CD4-positive, alpha-beta T cell treated with Interleukin-17A for 1 hour (primary cell): ENCODE measurements around the gene STAMBP.

ENCODE experiments used
- DNase-seq: peaks from one replicate; pipeline ENCODE4 v3.0.0-alpha.2; 2020

The STAMBP gene

DNA sequence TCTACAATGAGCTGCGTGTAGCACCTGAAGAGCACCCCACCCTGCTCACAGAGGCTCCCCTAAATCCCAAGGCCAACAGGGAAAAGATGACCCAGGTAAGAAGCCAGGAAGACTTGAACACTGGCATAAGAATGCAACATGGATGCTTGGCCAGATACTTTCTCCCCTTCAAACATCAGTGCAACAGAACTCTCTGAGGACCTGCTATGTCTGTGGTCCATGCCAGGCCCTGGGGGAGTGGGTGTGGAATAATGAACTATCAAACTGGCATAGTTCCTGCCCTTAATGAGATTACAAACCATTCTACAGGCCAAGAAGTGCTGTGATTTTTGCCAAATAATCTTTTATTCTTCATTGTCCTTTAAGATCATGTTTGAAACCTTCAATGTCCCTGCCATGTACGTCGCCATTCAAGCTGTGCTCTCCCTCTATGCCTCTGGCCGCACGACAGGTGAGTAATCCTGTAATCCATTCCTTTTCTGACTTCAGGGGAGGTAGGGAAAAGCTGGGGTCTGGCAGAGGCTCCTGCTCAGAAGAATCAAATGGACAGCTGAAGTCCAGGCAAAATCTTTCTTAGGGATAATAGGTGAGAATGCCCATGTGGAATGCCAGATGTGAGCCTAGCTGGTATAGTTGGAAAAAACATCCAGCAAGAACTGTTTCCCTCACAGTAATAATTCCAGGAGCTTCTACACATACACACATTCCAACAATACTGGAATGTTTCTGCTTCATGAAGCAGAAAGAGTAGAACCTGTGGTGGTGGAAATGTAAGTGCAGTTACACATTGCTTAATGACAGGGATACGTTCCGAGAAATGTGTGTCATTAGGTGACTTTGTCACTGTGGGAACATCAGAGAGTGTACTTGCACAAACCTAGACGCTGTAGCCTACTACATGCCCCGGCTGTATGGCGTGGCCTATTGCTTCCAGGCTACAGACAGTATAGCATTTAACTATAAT, 80.2 kb downstream of the STAMBP start:
- no peak for DNase-seq

DNA sequence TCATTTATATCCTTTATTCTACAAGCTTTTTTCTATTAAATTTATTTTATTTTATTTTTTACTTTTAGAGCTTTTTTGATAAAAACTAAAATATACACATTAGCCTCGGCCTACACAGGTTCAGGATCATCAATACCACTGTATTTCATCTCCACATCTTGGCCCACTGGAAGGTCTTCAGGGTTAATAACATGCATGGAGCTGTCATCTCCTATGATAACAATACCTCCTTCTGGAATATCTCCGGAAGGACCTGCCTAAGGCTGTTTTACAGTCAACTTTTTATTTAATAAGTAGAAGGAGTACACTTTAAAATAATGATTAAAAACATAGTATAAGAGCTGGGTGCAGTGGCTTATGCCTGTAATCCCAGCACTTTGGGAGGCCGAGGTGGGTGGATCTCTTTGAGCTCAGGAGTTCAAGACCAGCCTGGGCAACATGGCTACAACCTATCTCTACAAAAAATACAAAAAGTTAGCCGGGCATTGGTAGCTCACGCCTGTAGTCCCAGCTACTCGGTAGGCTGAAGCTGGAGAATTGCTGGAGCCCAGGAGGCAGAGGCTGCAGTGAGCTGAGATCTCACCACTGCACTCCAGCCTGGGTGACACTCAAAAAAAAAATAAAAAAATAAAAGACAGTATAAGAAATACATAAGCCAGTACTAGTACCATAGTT, 82.2 kb downstream of the STAMBP start:
- no peak for DNase-seq

DNA sequence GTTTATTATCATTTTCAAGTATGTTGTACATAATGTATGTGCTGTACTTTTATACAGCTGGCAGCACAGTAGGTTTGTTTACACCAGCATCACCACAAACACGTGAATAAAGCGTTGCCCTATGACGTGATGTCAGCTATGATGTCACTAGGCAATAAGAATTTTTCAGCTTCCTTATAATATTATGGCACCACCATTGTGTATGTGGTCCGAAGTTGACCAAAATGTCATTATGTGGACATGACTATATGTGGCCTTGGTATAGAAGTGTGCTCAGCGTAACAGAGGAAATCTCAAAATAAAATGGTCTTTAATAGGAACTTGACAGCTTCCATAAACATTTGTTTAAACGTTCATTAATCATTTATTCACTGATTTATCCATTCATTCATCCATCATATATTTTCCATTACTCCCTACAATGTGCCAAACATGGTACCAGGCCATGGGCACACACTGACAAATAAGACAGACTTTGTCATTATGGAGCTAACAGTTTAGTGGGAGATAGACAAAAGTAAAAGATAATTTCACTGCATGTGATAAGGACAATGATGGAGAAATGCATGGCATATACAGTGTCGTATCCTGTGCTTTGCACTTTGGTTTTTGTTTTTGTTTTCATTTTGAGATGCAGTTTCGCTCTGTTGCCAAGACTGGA, 82.9 kb downstream of the STAMBP start:
- DNase-seq = no peak

DNA sequence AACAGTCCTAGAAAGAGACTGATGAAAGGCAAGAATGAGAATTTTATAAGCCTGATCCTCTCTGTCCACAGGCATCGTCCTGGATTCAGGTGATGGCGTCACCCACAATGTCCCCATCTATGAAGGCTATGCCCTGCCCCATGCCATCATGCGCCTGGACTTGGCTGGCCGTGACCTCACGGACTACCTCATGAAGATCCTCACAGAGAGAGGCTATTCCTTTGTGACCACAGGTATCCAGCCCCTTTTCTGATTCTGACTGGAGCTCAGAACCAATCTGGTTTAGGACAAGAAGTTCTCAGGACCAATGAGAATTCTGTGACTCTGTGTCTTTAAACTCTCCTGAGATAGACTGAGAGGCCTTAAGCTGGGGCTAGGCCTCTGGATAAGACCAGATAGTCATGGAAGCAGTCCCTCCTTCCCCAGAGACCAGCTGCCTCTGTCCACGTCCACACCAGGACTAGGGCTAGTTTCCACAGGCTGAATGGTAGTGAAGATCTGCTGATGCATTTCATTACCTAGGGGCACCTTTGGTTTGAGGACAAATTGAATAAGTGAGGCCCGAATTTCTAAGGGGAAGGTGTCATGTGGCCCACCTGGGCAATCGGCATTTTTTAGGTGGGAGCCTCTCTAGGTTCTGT, 84.8 kb downstream of the STAMBP start:
- no peak for DNase-seq

DNA sequence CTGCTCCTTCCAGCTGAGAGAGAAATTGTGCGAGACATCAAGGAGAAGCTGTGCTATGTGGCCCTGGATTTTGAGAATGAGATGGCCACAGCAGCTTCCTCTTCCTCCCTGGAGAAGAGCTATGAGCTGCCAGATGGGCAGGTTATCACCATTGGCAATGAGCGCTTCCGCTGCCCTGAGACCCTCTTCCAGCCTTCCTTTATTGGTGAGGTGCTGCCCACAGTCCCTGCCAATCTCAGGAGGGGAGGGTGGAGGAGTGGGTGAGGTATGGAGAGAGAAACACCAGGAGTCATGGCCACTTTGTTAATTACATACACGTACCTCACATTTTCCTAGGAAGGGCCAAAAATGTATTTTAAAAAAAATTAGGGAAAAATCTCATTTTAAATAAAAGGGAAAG, 85.9 kb downstream of the STAMBP start:
- no peak for DNase-seq

DNA sequence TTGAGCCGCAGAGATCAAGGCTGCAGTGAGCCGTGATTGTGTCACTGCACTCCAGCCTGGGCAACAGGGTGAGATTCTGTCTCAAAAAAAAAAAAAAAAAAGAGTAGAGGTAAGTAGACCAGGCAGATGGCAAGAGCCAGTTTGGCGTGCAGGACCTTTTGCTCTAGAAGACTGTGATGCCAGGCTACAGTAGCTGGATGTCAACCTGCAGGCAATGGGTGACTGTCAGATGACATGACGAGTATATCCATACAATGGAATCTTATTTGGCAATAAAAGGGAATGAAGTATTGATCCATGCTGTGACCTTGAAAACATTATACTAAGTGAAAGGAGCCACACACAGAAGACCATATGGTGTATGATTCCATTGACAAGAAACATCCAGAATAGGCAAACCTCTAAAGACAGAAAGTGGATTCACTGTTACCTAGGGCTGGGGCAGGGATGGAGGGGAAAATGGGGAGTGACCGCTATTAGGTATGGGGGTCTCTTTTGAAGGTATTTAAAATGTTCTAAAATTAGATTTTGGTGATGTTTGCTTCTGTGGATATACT, 86.8 kb downstream of the STAMBP start:
- DNase-seq = no peak

DNA sequence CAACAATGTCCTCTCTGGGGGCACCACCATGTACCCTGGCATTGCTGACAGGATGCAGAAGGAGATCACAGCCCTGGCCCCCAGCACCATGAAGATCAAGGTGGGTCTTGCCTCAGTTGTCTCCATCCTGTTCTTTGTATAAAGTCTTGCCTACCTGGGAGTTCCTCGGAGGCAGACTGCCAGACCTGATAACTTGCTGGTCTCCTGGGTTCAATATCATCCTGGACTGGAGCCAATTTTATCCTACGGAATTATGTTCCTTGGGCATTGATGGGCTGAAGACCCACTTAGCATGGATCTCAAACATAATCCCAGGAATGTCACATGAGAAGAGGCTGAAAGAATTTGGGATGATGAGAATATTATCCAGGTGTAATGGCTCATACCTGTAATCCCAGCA, 87.9 kb downstream of the STAMBP start:
- DNase-seq = no peak

DNA sequence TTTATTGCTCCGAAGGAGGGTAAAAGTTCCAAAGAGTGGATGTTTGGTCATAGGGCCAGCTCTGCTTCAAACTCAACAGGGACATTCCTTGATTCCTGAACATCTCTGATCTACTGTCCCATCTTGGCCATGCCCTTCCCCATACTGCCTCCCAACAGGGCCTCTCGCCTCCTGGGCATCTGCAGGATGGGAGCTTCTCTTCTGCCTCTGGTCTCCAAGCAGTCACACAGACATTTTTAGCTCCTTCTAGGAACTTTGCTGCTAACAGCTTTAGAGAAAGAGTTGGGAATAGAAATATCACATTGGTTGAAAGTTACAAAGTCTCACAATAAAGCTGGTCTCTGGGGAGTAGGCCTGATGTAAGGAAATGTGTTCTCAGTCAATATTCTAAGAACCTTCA, 88.5 kb downstream of the STAMBP start:
- no peak for DNase-seq

DNA sequence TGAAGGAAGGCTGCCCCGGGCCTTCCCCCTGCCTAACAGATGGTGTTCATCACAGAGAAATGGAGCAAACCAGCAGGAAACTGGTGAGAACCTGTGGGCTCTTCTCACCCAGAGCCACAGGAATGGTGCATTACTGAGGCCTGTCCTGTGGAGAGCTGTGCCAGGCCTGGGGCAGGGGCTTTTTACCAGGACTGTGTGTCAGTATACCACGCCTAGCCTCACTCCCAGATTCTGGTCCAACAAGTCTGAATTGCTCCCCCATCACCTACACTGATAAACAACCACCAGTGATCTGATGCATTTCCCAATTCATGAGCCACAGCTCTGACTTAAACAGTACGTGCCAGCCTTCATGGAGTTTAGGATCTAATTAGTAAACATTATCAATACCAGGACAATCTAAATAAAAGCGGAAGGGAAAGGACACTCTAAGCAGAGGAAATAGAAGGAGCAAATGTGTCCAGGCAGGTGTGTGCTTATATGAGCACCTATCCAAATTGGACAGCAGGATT, 89.0 kb downstream of the STAMBP start:
- no peak for DNase-seq

DNA sequence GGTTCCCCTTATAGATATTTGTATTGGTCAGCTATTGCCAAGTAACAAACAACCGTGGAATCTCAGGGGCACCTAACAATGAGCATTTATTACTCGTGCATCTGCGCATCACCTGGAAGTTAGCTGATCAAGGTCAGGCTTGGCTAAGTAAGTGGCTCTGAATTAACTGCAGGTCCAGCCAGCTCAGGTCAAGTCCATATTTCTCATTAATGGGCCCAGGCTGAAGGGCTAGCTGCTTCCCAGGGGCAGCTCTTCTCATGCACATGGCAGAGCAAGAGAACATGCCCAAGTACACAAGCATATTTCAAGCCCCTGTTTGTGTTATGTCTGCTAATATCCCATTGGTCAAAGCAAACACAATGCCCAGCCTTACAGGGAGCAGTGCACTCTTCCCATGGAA, 90.1 kb downstream of the STAMBP start:
- DNase-seq = no peak

DNA sequence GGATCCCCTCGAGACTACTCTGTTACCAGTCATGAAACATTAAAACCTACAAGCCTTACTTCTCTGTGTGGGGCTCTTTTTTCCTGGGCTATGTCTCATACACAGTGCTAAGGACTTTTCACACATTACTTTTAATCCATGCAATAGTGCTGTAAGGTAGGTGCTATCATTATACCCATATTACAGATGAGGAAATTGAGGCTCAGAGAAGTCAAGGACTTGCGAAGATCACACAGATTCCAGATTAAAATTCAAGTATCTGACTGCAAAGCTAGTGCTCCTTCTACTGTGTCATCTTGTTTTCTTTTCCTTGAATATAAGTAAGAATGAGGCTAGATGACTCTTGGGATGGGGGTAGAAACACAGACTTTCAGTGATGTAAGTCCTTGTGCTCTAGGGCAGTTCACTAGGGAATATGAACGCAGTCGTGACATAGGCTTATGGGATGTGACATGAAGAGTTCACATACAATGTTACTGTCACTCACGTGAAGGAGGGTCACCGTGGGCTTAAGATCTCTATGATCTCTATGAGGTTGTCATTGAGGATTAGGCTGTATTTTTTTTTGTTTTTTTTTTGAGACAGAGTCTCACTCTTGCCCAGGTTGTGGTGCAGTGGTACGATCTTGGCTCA, 91.0 kb downstream of the STAMBP start:
- no peak for DNase-seq

DNA sequence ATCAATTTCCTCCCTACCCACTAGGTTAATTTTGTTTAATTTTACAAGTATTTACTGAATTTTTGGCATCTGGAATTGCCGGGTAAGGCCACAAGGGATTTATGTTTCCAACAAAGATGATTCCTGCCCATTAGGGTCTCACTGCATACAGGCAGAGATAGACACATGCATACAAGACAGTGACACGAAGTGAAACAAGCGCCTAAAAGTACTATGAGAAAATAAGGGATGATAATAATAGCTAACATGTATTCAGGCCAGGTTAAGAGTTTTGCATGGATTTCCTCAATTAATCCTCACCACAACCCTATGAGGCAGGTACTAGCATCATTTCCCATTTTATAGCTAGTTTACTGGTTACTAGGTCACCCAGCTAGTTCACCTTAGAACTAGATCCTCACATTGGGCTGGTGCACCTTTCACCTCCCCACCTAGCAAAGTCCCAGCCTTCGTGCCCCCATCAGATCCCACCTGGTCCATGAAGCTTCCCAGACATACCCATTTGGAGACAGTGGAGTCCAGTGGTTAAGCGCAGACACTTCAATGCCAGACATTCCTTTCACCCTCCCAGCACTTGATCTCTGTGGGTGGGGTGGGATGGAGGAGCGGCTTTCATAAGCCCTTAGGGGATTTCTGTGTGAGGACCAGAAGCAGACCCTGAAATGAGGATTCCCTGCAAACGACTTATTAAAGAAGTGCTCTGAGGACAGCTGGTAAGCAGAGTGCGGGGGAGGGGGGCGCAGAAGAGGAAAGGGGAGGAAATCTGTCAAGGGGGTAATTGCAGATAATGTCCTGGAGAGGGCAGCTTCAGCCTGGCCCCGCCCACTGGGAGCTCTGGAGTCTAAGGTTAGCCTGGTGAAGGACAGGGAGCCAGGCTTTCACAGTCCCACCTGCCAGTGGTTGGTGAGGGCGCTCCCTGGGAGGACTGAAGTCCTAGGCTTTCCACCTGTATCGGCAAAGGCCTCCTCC, 92.1 kb downstream of the STAMBP start:
- DNase-seq = peak; percentile 43

DNA sequence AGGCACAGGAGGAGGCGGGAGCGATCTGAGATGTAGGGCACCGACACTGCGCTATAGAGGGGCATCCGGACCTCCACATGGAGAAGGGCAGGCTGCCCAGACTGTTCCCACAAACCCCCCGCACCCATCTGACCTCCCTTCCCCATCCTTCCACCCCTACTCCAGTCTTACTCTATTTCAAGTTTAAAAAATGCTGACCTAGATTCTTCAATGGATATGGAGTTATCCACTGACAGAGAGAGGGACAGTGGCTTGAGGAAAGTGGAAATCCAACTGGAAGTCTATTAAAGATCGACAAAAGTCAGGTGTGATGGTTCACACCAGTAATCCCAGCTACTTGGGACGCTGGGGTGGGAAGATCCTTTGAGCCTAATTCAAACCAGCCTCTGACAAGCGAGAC, 92.8 kb downstream of the STAMBP start:
- DNase-seq = no peak

DNA sequence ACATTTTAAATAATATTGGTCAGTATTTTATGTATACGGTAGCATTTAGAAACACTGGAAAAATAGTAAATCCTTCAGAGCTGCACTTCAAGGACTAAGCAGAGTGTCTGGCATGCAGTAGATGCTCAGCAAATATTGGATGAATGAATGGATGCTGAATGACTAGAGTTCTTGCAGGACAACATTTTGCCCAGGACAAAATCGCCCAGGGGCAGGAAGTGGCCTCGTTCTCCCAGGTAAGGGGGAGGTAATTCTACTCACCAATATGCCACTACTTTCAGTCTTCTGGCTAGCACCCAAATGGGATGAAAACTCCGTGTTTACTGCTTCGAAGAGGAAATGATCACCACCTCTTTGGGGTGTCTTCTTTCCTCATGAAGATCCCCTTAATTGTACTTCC, 93.9 kb downstream of the STAMBP start:
- DNase-seq = no peak
